HEK293 (cell line): ENCODE results near the gene MTHFD1.

Experiments
- SCRT2 ChIP-seq: fragments of 450-650 bp; formaldehyde crosslinking; IDR thresholded peaks from 2 replicates; pipeline ENCODE4 v1.5.1; 2016; ENCODE audit warnings: missing biosample characterization, missing genetic modification characterization
- SP2 ChIP-seq: fragments of 450-650 bp; formaldehyde crosslinking; IDR thresholded peaks from 2 replicates; pipeline ENCODE4 v1.5.1; 2016; ENCODE audit warnings: missing biosample characterization, missing genetic modification characterization
- ZNF114 ChIP-seq: fragments of 450-650 bp; formaldehyde crosslinking; IDR thresholded peaks from 2 replicates; pipeline ENCODE4 v1.5.0; 2017; ENCODE audit warnings: missing biosample characterization, missing genetic modification characterization
- ZNF175 ChIP-seq: fragments of 450-650 bp; formaldehyde crosslinking; IDR thresholded peaks from 2 replicates; pipeline ENCODE4 v1.5.1; 2016; ENCODE audit warnings: missing biosample characterization, missing genetic modification characterization
- ZNF202 ChIP-seq: fragments of 450-650 bp; formaldehyde crosslinking; IDR thresholded peaks from 2 replicates; pipeline ENCODE4 v1.5.1; 2016; ENCODE audit warnings: missing biosample characterization, missing genetic modification characterization, borderline replicate concordance
- ZNF521 ChIP-seq: fragments of 450-650 bp; formaldehyde crosslinking; IDR thresholded peaks from 2 replicates; pipeline ENCODE4 v1.5.1; 2017; ENCODE audit warnings: missing biosample characterization, mild to moderate bottlenecking, missing genetic modification characterization
- TF ChIP-seq, protein P1 (sequence below): fragments of 450-650 bp; formaldehyde crosslinking; IDR thresholded peaks from 2 replicates; pipeline ENCODE4 v1.5.1; 2016; ENCODE audit warnings: missing biosample characterization, missing genetic modification characterization

GRCh38 chr14:64417055-64417770 is 29.1 kb downstream of the MTHFD1 start:
- TF ChIP-seq, protein P1, sequence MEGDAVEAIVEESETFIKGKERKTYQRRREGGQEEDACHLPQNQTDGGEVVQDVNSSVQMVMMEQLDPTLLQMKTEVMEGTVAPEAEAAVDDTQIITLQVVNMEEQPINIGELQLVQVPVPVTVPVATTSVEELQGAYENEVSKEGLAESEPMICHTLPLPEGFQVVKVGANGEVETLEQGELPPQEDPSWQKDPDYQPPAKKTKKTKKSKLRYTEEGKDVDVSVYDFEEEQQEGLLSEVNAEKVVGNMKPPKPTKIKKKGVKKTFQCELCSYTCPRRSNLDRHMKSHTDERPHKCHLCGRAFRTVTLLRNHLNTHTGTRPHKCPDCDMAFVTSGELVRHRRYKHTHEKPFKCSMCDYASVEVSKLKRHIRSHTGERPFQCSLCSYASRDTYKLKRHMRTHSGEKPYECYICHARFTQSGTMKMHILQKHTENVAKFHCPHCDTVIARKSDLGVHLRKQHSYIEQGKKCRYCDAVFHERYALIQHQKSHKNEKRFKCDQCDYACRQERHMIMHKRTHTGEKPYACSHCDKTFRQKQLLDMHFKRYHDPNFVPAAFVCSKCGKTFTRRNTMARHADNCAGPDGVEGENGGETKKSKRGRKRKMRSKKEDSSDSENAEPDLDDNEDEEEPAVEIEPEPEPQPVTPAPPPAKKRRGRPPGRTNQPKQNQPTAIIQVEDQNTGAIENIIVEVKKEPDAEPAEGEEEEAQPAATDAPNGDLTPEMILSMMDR, result no peak
- no peak for TF ChIP-seq ZNF202 (tag by site-specific recombination)
- no peak for TF ChIP-seq ZNF521 (tag by site-specific recombination)
- no peak for TF ChIP-seq SCRT2
- TF ChIP-seq SP2 (tag by site-specific recombination), result no peak
- TF ChIP-seq ZNF114 (tag by site-specific recombination), result no peak
- no peak for TF ChIP-seq ZNF175 (tag by site-specific recombination)
